GM18526 (cell line): ENCODE measurements around the gene LIG3.
A peak's percentile ranks its signal among the peaks of the same experiment; 100 is the strongest.

Experiments used
- POLR2A ChIP-seq: IDR thresholded peaks from 3 replicates; pipeline ENCODE4 v1.6.1; 2011; ENCODE audit not compliant: insufficient read length; ENCODE audit errors: extremely low read depth

Gene LIG3

DNA sequence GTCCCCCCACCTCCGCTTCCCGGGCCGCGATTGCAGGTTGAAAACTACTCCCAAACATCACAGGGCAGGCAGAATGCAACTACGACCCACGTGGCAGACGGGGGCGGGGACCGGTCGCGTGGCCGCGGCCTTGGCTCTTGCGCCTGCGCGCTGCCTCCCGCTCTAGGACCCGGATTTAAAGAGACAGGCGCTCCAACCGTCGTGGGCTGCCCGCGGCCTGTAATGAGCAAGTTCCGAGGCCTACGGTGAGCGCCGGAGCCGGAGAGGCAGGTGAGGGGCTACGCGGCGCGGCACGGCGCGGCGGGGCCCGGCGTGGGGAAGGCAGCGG lies at the start of gene LIG3:
LIG3 (plus strand) TSS at position 160 of the 328 bp plus-strand sequence. CDS start 2,494 bp downstream, outside the sequence.
- peak; percentile 61 for TF ChIP-seq POLR2A

DNA sequence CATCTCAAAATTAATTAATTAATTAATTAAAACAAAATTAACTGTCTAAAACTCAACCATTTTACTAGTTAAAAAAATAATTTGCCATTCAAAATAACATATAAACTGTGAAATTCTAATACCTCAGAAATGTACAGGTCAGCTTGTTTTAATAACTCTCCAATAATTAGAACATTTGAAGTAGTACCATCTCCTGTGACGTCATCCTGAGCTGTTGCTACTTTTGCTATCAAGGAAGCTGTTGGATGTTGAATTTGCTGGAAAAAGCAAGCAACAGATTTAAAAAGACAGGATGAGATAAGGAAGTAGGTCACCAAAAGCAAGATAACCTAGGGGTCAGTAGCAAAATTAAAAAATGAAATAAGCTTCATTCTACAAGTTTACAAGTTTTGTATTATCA lies 21.9 kb upstream of the LIG3 start:
- no peak for TF ChIP-seq POLR2A

DNA sequence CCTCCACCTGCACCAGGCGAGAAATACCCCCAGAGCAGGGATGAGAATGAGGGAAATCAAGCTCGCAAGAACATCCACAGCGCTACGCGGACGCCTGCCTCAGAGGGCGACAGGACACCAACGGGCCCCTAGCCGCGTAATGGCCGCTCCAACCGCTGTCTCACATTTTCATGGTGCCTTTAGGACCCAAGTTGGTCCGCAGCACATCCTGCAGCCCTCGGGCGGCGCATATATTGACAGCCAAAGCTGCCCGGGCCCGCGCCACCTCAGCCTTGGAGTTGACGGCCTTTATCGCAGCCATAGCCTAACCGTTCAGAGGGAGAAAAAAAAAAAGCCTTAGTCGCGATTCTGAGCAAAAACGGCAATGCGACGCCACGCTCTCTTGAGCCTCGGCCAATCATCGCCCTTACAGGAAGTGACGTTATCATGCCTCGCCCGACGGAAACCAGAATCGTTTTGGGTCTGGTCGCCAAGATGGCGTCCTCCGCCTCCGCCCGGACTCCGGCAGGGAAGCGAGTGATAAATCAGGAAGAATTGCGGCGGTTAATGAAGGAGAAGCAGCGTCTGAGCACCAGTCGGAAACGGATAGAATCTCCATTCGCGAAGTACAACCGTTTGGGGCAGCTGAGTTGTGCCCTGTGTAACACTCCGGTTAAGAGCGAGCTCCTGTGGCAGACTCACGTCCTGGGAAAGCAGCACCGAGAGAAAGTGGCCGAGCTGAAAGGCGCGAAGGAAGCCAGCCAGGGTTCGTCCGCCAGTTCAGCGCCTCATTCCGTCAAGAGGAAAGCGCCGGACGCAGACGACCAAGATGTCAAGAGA lies 19.0 kb upstream of the LIG3 start, which contains the start of the genes CCT6B and ZNF830:
CCT6B (minus strand) TSS at position 368 of the 819 bp plus-strand sequence; CDS start at position 301, 67 bp downstream.
ZNF830 (plus strand) TSS at position 448 of the 819 bp plus-strand sequence; CDS start at position 475, 27 bp downstream.
- TF ChIP-seq POLR2A = peak; percentile 79

DNA sequence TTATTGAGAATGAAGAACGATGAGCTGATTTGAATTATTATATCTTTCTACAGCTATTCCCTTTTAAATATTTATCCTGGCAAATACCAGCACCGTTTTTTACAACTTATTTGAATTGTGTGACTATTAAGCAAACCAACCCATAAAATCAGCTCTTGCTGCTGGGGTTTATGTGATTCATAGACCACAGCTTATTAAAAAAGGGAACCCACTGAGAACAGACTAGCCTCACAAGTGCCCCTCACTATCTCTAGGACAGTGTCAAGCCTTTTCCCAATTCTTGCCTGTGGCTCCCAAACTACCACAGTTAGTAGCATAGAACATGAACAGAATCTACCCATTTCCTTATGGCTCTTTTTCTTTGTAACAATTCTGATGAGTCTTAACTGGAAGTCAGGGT lies 6.1 kb upstream of the LIG3 start:
- no peak for TF ChIP-seq POLR2A

DNA sequence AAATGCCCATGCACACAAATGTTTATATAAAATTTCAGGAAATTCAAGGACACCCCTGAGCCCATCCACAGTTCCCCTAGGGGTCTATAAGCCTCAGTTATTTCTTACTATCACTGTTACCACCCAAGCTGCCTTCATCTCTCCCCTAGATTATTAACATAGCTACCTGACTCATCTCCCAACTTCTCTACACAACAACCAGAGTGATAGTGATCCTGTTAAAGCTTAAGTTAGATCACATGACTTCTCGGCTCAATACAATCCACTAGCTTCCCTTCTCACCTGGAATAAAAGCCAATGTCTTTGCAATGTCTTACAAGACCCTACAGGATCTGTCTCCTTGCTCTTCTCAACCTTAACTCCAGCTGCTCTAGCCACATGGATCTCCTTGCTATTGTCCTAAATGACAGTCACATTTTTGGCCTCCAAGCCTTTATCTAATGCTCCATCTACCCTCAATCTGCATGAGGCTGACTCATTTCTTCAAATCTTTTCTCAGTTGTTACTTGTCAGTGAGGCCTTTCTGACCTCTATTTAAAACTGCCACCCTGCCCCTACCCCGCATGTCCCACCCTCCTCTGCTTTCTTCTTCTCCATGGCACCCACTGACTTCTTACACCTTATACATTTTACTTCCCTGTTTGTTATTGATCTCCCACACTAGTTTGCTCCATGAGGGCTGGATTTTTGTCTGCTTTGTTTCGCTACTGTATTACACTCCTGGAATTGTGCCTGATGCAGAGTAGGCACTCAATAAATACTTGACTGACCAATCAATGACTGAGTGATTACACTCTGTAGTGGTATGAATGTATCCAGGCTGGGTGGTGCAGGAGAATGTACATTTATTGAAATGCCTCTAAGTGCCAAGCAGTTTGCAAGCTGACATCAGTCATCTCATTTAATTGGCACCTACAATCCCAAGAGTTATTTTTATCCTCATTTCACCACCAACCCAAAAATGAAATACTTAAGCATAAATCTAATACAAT lies 5.2 kb upstream of the LIG3 start:
- TF ChIP-seq POLR2A = no peak

DNA sequence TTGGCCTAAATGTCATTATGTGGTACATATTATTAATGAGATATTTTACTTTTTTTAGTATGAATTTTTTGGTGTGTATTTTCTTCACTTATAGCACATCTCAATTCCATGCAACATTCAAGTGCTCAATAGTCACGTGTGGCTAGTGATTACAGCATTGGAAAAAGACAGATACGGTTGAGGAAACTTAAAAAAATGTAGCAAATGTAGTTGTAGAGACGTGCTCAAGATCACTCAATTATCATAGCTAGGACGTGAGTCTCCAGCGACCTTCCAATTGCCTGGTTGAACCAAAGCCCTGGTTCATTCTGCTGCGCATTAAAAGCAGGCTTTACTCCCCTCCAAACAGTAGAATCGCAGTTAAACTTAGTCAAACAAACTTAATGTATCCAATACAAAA lies 1.2 kb upstream of the LIG3 start:
- TF ChIP-seq POLR2A = no peak

DNA sequence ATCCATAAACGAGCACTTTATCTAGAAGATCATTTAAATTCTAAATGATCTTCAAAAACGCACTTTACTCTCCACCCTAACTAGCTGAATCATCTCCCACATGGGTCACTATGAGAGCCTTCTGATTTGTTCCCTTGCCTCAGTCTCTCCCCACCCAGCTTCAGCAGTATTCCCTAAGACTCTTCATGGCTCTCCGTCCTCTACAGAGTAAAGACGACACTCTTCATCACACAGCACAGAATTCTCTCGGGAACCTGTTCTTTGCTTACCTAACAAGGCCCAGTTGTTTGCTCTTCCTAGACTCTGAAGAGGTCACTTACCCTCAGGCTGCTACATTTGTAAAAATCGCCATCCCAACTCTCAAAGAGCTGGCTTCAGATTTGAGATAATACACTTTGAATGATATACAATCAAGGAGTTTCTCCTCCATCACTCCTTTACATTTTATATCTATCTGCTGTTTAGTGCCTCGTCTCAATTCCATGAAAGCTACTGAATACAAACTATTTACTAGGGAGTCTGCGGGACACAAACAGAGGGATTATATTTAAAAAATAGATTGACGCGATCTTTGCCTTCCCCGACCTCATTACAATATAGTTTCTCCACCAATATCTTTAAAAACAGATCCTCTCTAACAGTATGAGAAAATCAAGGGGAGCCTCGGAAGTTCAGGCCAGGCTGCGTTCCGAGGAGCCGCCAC lies 511 bp upstream of the LIG3 start:
- TF ChIP-seq POLR2A = no peak

DNA sequence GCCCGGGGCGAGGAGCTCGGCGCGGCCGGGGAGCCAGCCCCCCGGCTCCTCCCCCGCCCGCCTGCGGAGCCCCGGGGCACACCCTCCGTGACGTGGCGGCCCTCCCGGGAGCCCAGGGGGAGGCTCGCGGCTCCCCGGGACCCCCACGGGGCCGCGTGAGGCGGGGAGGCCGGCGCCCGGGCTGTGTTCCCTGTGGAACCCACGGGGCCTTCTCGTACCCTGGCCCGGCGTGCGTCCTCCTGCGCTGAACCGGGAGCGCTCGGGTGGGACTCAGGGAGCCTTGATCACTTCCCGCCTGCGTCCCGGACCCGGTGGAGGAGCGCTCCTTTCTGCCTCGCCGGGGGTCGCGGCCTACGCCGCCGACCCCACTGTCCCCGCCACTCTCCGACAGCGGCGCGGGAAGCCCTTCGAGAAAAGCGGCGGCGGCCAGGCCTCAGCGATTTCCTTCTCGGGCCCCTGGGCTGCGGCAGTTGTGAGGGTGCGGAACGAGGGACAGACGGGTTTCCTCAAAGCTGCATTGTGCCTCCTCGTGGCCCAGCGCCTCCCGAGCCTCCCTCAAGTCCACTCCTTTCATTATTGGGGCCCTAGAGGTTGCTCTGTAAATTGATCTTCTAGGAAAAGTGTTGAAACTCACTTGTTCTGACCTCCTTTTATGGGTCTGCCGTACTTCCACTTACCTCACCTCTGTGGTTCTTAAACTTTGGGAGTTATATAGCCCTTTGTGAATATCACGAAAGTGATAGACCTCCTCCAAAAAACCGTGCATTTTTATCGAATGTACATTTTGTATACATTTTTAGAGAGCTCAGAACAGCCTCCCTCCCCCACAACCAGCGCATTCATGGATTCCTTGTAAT lies 597 bp downstream of the LIG3 start:
- TF ChIP-seq POLR2A = peak; percentile 21

DNA sequence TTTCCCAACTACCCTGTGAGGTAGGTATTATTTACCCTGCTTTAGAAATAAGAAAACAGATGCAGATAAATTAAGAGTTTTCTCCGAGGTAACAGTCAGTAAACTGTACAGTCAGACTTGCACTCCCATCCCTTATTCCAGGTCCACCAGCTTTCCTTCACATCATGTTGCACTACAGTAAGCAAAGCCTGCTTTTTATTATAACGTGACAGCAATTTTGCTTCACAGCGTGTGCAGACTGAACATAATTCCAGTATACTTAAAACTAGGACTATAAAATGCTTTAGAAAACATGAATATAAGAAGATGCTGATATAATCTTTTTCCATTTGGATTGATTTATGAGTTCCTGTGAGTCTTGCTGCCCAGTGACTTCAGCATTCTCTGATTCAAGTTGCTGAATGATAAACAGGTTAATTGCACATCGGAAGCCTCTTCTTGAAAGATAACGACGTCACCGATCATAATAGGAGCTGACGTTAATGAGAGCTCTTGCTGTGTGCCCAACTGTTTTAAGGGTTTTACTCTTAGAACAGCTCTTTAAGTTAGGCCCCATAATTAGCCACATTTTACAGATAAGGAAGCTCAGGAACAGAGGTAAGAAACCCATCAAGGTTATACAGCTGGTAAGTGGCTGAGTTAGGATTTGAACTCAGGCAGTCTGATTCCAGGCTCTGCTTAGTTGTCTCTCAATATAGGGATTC lies 1.4 kb downstream of the LIG3 start:
- no peak for TF ChIP-seq POLR2A

DNA sequence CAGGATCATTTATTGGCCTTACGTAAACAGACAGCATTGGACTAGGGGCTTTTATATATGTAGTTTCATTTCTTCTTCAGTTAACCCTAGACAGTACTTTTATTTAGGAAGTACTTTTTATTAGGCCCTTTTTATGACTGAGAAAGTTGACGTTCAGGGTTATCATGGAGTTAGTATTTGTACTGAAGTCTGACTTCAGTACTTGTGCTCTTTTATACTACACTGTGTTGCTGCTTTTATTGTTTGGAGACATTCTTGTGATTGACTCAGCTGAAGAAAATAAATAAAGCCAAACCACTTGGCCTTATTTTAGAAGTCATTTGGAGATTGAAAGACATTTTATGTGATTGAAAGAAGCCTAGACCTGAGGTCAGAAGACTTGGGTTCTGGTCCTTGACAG lies 6.9 kb downstream of the LIG3 start:
- TF ChIP-seq POLR2A = no peak

DNA sequence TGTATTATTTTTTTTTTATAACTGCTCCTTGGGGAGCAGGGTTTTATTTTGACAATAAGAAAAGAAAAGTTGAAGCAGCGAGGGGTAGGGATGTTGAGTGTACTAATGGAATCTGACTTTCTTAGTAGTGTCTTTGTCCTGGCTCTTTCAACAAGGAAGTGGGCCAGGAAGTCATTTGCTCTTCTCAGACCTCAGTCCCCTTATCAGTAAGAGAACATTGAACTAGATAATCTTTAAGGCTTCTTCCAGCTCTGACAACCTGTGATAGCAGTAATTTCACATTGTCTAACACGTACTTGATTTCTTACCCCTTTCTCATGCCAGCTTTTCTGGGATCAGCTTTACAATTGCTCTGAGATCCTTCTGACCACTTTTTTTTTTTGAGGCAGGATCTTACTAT lies 8.3 kb downstream of the LIG3 start:
- TF ChIP-seq POLR2A = no peak

DNA sequence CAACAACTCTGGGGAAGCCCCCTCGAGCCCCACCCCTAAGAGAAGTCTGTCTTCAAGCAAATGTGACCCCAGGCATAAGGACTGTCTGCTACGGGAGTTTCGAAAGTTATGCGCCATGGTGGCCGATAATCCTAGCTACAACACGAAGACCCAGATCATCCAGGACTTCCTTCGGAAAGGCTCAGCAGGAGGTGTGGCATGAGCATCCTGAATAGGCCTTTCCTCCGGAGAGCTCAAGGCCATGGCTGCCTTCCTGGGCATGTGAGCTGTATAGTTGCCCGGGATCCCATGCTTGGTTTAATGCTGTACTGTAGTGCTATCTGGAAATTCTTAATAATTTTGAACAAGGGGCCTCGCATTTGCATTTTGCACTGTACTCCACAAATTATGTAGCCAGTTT lies 9.2 kb downstream of the LIG3 start:
- no peak for TF ChIP-seq POLR2A

DNA sequence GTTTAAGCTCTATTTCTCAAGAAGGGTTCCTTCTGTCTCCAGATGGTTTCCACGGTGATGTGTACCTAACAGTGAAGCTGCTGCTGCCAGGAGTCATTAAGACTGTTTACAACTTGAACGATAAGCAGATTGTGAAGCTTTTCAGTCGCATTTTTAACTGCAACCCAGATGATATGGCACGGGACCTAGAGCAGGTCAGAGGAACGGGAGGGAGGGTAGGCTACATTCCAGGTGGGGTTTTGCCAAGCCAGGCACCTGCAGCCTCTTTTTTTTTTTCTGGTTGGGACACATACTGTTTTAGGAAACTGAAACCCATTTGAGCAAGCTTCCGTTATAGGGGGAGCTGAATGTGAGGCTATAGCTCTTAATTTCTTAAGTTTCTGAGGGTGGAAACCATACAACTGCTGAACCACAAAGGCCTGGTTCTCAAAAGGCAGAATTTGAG lies 10.6 kb downstream of the LIG3 start:
- TF ChIP-seq POLR2A = no peak

DNA sequence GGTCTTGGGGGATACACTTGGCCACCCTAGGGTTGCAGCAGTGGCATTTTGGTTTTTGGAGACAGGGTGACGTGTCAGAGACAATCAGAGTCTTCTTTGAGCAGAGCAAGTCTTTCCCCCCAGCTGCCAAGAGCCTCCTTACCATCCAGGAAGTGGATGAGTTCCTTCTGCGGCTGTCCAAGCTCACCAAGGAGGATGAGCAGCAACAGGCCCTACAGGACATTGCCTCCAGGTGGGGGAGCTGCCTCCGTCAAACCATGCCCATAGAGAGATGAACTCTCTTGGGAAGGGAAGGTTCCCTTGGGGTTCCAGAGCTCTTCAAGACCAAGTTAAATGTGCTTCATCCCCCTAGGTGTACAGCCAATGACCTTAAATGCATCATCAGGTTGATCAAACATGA lies 11.3 kb downstream of the LIG3 start:
- no peak for TF ChIP-seq POLR2A
